ENCODE results near the gene PLCH2. TPM values are rescaled to one million over a fixed set of nuclear protein-coding genes. Genes with fewer than 3 reads are reported as not detected.

PLCH2 gene
- total and polyA plus RNA-seq, 9 of the 15 experiments (the other 6 are each of a cell fraction or from before 2014, with no cell fraction given), result 0.16 TPM; not detected in 8

DNA sequence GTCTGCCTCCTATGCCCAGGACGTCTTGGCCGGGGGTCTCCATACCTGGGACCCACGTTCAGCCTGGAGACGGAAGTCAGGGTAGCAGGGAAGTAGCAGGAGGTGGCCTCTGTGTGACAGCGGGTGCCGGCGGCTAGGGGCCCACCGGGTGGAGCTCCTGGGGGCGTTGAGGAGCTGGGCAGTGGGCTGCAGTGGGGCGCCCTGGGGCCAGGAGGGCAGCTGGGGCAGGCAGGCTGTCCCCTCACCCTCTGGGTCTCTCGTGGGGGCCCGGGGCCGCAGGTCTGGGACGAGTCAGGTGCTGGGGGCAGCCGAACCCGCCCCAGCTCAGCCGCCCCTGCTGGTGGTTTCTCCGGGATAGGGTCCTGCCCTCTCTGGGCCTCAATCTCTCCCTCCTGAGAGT is 49.0 kb upstream of the PLCH2 start:
- no peak overlapping the region for H3K4me2 ChIP-seq (ENCODE audit: insufficient read depth, low read length)
- no peaks in the 10 kb centered on the region for H4K20me1 ChIP-seq (replicated peaks; ENCODE audit: control insufficient read depth, insufficient read depth, low read length)
- H3K4me3 ChIP-seq, result no peak overlapping the region
- H3K27me3 ChIP-seq (ENCODE audit: control insufficient read depth in 2 of 2, insufficient read depth in 2 of 2, low read length in 2 of 2), result peaks cover 30 to 69% of the 10 kb centered on the region in 2 experiments; a peak in 4 of 5 replicates
- 3% methylated on average over 18 of the region's 18 CpGs for WGBS (ENCODE audit: insufficient coverage, low coverage, missing lambda C conversion rate)
- H3K9me3 ChIP-seq (replicated peaks; ENCODE audit: control insufficient read depth, insufficient read depth, low read depth, low read length), result 0 out of 2 replicates have a peak, but pooled peaks cover 5% of the 10 kb centered on the region
- FAIRE-seq, result no peak
- no peaks in the 10 kb centered on the region for H3K79me2 ChIP-seq (ENCODE audit: control insufficient read depth, insufficient read depth, low read length)
- no peak for DNase-seq (ENCODE audit: extremely low read depth in 1 of 4, low spot score in 3 of 4)
- peaks cover 0 to 24% of the 10 kb centered on the region in 2 experiments; a peak in 2 of 5 replicates for H3K4me1 ChIP-seq (replicated peaks in 1 of 2; ENCODE audit: control insufficient read depth in 2 of 2, insufficient read depth in 2 of 2, low read length in 2 of 2)
- H3K9me1 ChIP-seq (ENCODE audit: control insufficient read depth, insufficient read depth, low read length), result no peaks in the 10 kb centered on the region
- no peak overlapping the region for H3K9ac ChIP-seq (ENCODE audit: insufficient read depth in 1 of 2, low read depth in 2 of 2, low read length in 2 of 2)
- BruUV-seq (replicated peaks), result no TSS peak
- no peak overlapping the region for H2AFZ ChIP-seq (ENCODE audit: low read depth, low read length)
- intact Hi-C loops (cut with micrococcal nuclease), result no loop called here
- H3K36me3 ChIP-seq (ENCODE audit: control insufficient read depth, insufficient read depth, low read length), result no peaks in the 10 kb centered on the region
- POLR2A ChIA-PET, result no interaction called here
- no peak overlapping the region for H3K27ac ChIP-seq (ENCODE audit: extremely low read depth, low read depth, low read length)
- no peak for ATAC-seq
- CTCF ChIA-PET (ENCODE audit: low intra/inter-chr PET ratio), result no interaction called here
- in situ Hi-C loops (cut with MboI), result no loop called here
- TF ChIP-seq FOXJ2 (tag; IDR thresholded peaks at IDR 0.05) (no peak), ZNF778 (CRISPR knock-in tag; IDR thresholded peaks at IDR 0.05) (no peak), POLR2AphosphoS2 (IDR thresholded peaks at IDR 0.05; ENCODE audit: low read length) (no peak), NFYB (IDR thresholded peaks at IDR 0.05; ENCODE audit: extremely low read depth, insufficient read length) (no peak), DNMT1 (IDR thresholded peaks at IDR 0.05) (no peak), SMARCA5 (IDR thresholded peaks at IDR 0.05) (no peak), GTF2E2 (tag; IDR thresholded peaks at IDR 0.05) (no peak), ZSCAN29 (IDR thresholded peaks at IDR 0.05) (no peak)
- TF ChIP-seq, protein P1, sequence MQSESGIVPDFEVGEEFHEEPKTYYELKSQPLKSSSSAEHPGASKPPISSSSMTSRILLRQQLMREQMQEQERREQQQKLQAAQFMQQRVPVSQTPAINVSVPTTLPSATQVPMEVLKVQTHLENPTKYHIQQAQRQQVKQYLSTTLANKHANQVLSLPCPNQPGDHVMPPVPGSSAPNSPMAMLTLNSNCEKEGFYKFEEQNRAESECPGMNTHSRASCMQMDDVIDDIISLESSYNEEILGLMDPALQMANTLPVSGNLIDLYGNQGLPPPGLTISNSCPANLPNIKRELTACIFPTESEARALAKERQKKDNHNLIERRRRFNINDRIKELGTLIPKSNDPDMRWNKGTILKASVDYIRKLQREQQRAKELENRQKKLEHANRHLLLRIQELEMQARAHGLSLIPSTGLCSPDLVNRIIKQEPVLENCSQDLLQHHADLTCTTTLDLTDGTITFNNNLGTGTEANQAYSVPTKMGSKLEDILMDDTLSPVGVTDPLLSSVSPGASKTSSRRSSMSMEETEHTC (IDR thresholded peaks at IDR 0.05), result no peak
- TF ChIP-seq, protein P2, sequence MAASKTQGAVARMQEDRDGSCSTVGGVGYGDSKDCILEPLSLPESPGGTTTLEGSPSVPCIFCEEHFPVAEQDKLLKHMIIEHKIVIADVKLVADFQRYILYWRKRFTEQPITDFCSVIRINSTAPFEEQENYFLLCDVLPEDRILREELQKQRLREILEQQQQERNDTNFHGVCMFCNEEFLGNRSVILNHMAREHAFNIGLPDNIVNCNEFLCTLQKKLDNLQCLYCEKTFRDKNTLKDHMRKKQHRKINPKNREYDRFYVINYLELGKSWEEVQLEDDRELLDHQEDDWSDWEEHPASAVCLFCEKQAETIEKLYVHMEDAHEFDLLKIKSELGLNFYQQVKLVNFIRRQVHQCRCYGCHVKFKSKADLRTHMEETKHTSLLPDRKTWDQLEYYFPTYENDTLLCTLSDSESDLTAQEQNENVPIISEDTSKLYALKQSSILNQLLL (CRISPR knock-in tag; IDR thresholded peaks at IDR 0.05; ENCODE audit: borderline replicate concordance), result no peak
- TF ChIP-seq, protein P3, sequence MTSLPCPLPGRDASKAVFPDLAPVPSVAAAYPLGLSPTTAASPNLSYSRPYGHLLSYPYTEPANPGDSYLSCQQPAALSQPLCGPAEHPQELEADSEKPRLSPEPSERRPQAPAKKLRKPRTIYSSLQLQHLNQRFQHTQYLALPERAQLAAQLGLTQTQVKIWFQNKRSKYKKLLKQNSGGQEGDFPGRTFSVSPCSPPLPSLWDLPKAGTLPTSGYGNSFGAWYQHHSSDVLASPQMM (CRISPR knock-in tag; IDR thresholded peaks at IDR 0.05), result no peak
- TF ChIP-seq, protein P4, sequence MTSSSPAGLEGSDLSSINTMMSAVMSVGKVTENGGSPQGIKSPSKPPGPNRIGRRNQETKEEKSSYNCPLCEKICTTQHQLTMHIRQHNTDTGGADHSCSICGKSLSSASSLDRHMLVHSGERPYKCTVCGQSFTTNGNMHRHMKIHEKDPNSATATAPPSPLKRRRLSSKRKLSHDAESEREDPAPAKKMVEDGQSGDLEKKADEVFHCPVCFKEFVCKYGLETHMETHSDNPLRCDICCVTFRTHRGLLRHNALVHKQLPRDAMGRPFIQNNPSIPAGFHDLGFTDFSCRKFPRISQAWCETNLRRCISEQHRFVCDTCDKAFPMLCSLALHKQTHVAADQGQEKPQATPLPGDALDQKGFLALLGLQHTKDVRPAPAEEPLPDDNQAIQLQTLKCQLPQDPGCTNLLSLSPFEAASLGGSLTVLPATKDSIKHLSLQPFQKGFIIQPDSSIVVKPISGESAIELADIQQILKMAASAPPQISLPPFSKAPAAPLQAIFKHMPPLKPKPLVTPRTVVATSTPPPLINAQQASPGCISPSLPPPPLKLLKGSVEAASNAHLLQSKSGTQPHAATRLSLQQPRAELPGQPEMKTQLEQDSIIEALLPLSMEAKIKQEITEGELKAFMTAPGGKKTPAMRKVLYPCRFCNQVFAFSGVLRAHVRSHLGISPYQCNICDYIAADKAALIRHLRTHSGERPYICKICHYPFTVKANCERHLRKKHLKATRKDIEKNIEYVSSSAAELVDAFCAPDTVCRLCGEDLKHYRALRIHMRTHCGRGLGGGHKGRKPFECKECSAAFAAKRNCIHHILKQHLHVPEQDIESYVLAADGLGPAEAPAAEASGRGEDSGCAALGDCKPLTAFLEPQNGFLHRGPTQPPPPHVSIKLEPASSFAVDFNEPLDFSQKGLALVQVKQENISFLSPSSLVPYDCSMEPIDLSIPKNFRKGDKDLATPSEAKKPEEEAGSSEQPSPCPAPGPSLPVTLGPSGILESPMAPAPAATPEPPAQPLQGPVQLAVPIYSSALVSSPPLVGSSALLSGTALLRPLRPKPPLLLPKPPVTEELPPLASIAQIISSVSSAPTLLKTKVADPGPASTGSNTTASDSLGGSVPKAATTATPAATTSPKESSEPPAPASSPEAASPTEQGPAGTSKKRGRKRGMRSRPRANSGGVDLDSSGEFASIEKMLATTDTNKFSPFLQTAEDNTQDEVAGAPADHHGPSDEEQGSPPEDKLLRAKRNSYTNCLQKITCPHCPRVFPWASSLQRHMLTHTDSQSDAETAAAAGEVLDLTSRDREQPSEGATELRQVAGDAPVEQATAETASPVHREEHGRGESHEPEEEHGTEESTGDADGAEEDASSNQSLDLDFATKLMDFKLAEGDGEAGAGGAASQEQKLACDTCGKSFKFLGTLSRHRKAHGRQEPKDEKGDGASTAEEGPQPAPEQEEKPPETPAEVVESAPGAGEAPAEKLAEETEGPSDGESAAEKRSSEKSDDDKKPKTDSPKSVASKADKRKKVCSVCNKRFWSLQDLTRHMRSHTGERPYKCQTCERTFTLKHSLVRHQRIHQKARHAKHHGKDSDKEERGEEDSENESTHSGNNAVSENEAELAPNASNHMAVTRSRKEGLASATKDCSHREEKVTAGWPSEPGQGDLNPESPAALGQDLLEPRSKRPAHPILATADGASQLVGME (CRISPR knock-in tag; IDR thresholded peaks at IDR 0.05), result no peak
